ENCODE measurements around the gene TMEM263. TPM values are rescaled to one million over a fixed set of nuclear protein-coding genes. Genes with fewer than 3 reads are reported as not detected.

Gene TMEM263
- total RNA-seq, 1 experiment from 2014 or later: 11.8 TPM

DNA sequence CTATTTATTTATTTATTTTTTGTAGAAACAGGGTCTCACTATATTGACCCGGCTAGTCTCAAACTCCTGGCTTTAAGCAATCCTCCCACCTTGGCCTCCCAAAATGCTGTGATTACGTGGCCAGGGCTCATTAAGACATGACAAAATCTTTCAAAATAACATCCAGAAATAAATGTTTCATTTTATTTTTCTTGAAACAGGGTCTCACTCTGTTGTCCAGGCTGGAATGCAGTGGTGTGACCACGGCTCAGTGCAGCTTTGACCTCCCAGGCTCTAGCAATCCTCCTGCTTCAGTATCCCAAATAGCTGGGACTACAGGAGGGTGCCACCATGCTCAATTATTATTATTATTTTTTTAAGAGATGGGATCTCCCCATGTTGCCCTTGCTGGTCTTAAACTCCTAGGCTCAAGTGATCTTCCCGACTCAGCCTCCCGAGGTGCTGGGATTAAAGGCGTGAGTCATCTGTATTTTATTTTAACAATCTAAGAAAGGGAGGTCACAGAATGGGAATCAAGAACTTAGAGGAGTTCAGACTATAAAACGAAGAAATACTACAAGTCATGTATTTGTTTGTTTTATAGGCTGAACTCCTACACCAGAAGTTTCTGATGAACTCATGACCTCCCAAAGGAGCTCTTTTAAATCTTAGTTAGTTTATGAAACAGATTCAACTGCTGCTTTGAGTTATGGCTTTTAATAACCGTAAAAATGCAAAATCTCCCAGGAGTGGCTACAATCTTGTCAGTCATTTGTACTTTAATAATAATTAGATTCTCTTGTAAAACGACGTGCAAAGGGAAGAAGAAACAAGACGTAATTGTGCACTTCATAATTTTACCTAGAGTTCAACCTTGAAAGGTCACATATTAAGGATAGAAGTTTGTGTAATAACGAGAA, 2.1 kb upstream of the TMEM263 start:
- Histone ChIP-seq H3K79me2 (ENCODE audit: insufficient read depth, low read length) (0 out of 2 replicates have a peak, but pooled peaks cover 2% of the 10 kb centered on the region), H2AFZ (ENCODE audit: low read length) (no peak overlapping the region), H2BK15ac (ENCODE audit: low read depth, low read length) (no peak overlapping the region), H3K9me3 (ENCODE audit: control insufficient read depth, low read depth, low read length) (peaks cover 5% of the 10 kb centered on the region), H3K14ac (ENCODE audit: insufficient read depth, low read length) (no peak overlapping the region), H3K9ac (ENCODE audit: extremely low read depth, insufficient read length, low read length) (no peak overlapping the region), H3K27me3 (ENCODE audit: insufficient read depth, low read length) (no peaks in the 10 kb centered on the region; the same call in 1 of the 2 replicates), H3K4me1 (ENCODE audit: insufficient read depth, low read length) (no peaks in the 10 kb centered on the region), H3K23ac (ENCODE audit: insufficient read length, low read depth, low read length) (no peak overlapping the region), H3K4ac (ENCODE audit: low read depth, low read length) (no peak overlapping the region), H2BK5ac (ENCODE audit: insufficient read length, low read length) (no peak overlapping the region), H4K91ac (ENCODE audit: insufficient read length, low read depth, low read length) (no peak overlapping the region), H4K20me1 (ENCODE audit: control insufficient read depth, insufficient read depth, insufficient read length) (no peaks in the 10 kb centered on the region), H2AK5ac (ENCODE audit: insufficient read length, low read length) (no peak overlapping the region), H4K8ac (replicated peaks; ENCODE audit: insufficient read length, low read depth, low read length) (no peak overlapping the region), H2BK12ac (ENCODE audit: insufficient read length, low read depth, low read length) (no peak overlapping the region), H3K23me2 (ENCODE audit: insufficient read length, low read depth, low read length, poor library complexity, severe bottlenecking) (peaks cover 10% of the 10 kb centered on the region), H2BK20ac (ENCODE audit: low read depth, low read length, poor library complexity, severe bottlenecking) (no peak overlapping the region), H4K5ac (ENCODE audit: insufficient read length, low read depth, low read length) (no peak overlapping the region), H3K79me1 (ENCODE audit: insufficient read depth, low read depth, low read length, poor library complexity, severe bottlenecking) (no peaks in the 10 kb centered on the region), H3K18ac (ENCODE audit: insufficient read length, low read depth, low read length) (no peak overlapping the region), H3K4me2 (ENCODE audit: insufficient read depth, insufficient read length, low read length) (no peak overlapping the region), H3K27ac (ENCODE audit: insufficient read length, low read depth, low read length) (no peak overlapping the region), H3T11ph (ENCODE audit: low read length) (no peak overlapping the region), H3K56ac (ENCODE audit: insufficient read length, low read depth, low read length) (no peak overlapping the region), H2BK120ac (ENCODE audit: low read depth, low read length, poor library complexity, severe bottlenecking) (no peak overlapping the region)
- Mint-ChIP-seq H3K4me1 (peaks cover 13% of the 10 kb centered on the region in 2 experiments), H3K9me3 (peaks cover 11 to 14% of the 10 kb centered on the region in 2 experiments), H3K27ac (no peak overlapping the region), H3K4me3 (no peak overlapping the region; a peak in 1 of 5 replicates), H3K27me3 (ENCODE audit: low read depth) (peaks cover 40% of the 10 kb centered on the region), H3K36me3 (ENCODE audit: insufficient read depth in 1 of 3, low read depth in 3 of 3) (peaks cover 0 to 4% (median 0%) of the 10 kb centered on the region in 3 experiments; a peak in 2 of 7 replicates)
- TF ChIP-seq, protein P1, sequence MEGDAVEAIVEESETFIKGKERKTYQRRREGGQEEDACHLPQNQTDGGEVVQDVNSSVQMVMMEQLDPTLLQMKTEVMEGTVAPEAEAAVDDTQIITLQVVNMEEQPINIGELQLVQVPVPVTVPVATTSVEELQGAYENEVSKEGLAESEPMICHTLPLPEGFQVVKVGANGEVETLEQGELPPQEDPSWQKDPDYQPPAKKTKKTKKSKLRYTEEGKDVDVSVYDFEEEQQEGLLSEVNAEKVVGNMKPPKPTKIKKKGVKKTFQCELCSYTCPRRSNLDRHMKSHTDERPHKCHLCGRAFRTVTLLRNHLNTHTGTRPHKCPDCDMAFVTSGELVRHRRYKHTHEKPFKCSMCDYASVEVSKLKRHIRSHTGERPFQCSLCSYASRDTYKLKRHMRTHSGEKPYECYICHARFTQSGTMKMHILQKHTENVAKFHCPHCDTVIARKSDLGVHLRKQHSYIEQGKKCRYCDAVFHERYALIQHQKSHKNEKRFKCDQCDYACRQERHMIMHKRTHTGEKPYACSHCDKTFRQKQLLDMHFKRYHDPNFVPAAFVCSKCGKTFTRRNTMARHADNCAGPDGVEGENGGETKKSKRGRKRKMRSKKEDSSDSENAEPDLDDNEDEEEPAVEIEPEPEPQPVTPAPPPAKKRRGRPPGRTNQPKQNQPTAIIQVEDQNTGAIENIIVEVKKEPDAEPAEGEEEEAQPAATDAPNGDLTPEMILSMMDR (conservative IDR thresholded peaks at IDR 0.05): no peak
- WGBS (ENCODE audit: extremely low coverage, insufficient read length, low lambda C conversion rate): no CpG with 5 or more reads among the region's 12 CpGs
- no peak for DNase-seq

Data from H9 (cell line).